GM19395 (cell line): ENCODE data around the gene KLHL21.
"Not testable (repeated sequence)": the region's sequence is repeated elsewhere in the genome, so short reads cannot be mapped to it uniquely, and the experiment has no call there.

Experiments used
- ATAC-seq: cut with Tn5 transposase; IDR thresholded peaks from one replicate; pipeline ENCODE4 v1.9.1; 2021; ENCODE audit warnings: mild to moderate bottlenecking, moderate library complexity; ENCODE audit not compliant: unreplicated experiment

Gene KLHL21

GRCh38 chr1:6585081-6585722 is 17.5 kb downstream of the KLHL21 start:
- no peak for ATAC-seq

- ATAC-seq, result no peak
These were observed 18.3 kb downstream of the KLHL21 start for GRCh38 chr1:6584126-6585080.

GRCh38 chr1:6582370-6582769 is 20.3 kb downstream of the KLHL21 start:
- no peak for ATAC-seq

GRCh38 chr1:6581561-6582305 is 20.9 kb downstream of the KLHL21 start:
- no peak for ATAC-seq

- ATAC-seq, result no peak
These were observed 21.9 kb downstream of the KLHL21 start for GRCh38 chr1:6580593-6581409.

- peak; percentile 27 for ATAC-seq
These were observed 22.5 kb downstream of the KLHL21 start for GRCh38 chr1:6580119-6580592.

- peak; percentile 91 for ATAC-seq
These were observed 23.1 kb downstream of the KLHL21 start, which contains the start of gene ZBTB48 for GRCh38 chr1:6579374-6580118. ZBTB48 (plus strand) TSS chr1:6579994; CDS start chr1:6580610, 616 bp downstream.

GRCh38 chr1:6578624-6579373 is 23.9 kb downstream of the KLHL21 start:
- ATAC-seq, result no peak

GRCh38 chr1:6577831-6578525 is 24.7 kb downstream of the KLHL21 start:
- no peak for ATAC-seq

- no peak for ATAC-seq
These were observed 27.9 kb downstream of the KLHL21 start for GRCh38 chr1:6574818-6575217.

GRCh38 chr1:6574025-6574620 is 28.5 kb downstream of the KLHL21 start:
- no peak for ATAC-seq

- no peak for ATAC-seq
These were observed 29.9 kb downstream of the KLHL21 start for GRCh38 chr1:6572653-6573383.

GRCh38 chr1:6570987-6571386 is 31.7 kb downstream of the KLHL21 start:
- ATAC-seq, result no peak

GRCh38 chr1:6570100-6570499 is 32.6 kb downstream of the KLHL21 start:
- ATAC-seq, result no peak

- ATAC-seq, result no peak
These were observed 33.6 kb downstream of the KLHL21 start for GRCh38 chr1:6569033-6569432.

- ATAC-seq, result no peak
These were observed 42.4 kb downstream of the KLHL21 start for GRCh38 chr1:6560267-6560666.

- not testable (repeated sequence) for ATAC-seq
These were observed 43.5 kb downstream of the KLHL21 start for GRCh38 chr1:6559161-6559560.
